Activated naive CD4-positive, alpha-beta T cell treated with anti-CD3 and anti-CD28 coated beads, Interleukin-2, amount 50 U/mL, for 16 hours (primary cell): ENCODE results near the gene PTPRN2.
"Not testable (repeated sequence)": the region's sequence is repeated elsewhere in the genome, so short reads cannot be mapped to it uniquely, and the experiment has no call there.

Experiments used
- DNase-seq: peaks from one replicate; pipeline ENCODE4 v3.0.0-alpha.2; 2020

PTPRN2 gene

GRCh38 chr7:158289231-158289630, 298.4 kb downstream of the PTPRN2 start:
- DNase-seq: no peak

DNA sequence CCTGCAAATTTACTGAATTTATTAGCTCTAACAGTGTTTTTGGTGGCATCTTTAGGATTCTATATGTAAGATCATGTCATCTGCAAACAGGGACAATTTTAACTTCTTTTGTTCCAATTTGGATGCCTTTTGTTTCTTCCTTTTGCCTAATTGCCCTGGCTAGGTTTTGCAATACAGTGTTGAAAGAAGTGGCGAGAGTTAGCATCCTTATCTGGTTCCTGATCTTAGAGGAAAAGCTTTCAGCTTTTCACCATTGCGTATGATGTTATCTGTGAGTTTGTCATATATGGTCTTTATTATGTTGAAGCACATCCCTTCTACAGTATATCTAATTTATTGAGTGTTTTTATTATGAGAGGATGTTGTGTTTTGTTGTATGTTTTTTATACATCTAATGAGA, 301.4 kb downstream of the PTPRN2 start:
- no peak for DNase-seq

DNA sequence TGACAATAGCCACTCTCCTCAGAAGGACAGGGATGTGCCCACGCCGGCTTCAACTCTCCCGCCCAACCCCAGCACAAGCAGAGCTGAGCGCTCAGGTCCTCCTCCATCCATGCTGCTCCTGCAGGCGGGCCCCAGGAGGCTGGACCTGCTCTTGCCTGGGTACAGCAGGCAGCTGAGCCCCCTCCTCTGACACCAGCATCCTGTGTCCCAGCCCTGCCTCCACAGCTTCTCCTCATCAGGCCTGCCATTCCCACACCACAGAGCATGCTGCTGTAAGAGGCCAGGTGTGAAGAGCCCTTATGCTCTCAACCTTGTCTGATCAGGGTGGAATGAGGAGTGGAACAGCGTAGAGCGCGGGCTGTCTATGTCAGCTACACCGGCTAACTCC, 302.2 kb downstream of the PTPRN2 start:
- no peak for DNase-seq

DNA sequence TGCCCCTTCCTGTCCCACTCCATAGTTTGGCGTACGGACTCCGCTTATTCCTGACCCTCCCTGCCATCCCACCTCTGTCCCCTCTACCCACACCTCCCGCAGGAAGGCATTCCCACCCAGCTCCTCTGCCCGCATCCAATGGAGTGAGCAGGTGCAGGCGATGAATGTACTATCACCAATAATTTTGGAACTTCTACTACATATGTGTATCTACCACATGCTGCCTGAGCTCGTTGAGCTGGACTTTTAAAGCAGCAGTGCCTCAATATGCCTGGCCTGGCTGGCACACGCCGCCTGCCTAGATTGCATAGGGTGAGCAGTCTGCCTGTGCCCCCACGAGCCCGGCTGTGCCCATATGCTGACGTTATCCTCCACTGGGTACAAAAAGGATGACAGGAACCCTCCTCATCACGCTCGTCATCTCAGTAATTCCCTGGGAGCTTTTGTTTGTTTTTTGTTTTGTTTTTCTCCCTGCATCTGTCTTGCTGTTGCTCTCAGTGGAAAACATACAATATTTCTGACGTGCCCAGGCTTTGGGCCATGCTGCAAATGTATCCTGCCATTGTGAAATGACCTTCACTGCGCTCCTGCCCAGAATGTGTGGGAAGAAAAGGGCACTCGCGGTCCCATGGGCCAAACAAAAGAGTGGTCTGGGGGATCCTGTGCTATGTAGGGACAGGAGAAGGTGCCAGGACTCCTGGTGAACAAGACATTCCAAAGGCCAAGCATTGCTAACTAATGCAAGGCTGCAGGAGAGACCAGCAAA, 302.8 kb downstream of the PTPRN2 start:
- DNase-seq: no peak

GRCh38 chr7:158284121-158284520, 303.5 kb downstream of the PTPRN2 start:
- no peak for DNase-seq

GRCh38 chr7:158283016-158283974, 304.3 kb downstream of the PTPRN2 start:
- no peak for DNase-seq

DNA sequence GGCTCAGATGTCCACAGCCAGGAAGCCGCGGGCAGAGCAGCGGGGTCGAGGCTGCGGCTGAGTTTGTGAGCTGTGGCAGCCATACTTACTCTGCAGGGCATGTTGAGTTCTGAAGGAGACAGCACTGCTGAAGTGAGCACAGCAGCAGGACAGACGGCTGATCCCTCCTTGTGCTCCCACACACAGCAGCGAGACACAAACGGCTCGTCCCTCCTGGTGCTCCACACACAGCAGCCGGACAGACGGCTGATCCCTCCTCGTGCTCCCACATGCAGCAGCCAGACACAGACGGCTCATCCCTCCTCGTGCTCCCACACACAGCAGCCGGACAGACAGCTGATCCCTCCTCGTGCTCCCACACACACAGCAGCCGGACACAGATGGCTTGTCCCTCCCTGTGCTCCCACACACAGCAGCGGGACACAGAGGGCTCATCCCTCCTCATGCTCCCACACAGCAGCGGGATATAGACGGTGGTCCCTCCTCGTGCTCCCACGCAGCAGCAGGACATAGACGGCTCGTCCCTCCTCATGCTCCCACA, 305.1 kb downstream of the PTPRN2 start:
- DNase-seq: no peak

- DNase-seq: no peak
These were observed 306.2 kb downstream of the PTPRN2 start for GRCh38 chr7:158281441-158281840.

DNA sequence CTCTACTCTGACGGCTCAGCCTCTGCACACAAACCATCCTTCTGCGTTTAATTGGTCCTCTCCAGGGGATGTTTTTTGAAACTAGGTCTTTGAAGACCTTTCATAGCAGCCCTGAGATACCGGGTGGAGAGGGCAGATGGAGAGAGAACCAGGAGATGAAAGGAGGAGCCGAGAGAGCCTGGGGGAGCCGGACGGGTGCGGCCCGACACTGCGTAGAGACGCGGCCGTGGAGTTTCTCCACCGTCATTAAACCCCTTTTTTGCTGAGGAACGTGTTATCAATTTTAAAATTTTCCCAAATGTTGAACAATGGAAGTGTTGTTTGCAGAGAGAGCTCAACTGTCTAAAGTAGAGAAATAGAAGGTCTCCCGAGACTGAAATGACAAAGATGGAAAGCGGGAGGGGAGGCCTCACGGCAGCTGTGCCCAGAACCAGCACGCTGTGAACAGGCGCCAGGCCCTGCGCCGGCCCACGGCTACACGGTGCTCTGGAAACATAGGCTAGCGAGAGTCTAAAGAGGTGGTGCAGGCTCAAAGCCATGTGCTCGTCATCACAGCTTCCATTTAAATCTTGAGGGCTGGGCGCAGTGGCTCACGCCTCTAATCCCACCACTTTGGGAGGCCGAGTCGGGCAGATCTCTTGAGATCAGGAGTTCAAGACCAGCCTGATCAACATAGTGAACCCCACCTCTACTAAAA, 307.0 kb downstream of the PTPRN2 start:
- DNase-seq: no peak

- no peak for DNase-seq
These were observed 307.8 kb downstream of the PTPRN2 start for GRCh38 chr7:158279539-158280447.

DNA sequence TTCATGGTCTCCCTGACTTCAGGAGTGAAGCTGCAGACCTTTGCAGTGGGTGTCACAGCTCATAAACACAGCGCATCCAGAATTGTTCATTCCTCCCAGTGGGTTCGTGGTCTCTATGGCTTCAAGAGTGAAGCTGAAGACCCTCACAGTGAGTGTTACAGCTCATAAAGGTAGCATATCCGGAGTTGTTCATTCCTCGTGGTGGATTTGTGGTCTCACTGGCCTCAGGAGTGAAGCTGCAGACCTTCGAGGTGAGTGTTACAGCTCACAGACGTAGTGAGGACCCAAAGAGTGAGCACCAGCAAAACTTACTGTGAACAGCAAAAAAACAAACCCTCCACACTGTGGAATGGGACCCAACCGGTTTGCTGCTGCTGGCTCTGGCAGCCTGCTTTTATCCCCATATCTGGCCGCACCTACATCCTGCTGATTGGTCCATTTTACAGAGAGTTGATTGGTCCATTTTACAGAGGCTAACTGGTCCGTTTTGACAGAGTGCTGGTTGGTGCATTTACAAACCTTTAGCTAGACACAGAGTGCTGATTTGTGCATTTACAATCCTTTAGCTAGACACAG, 308.8 kb downstream of the PTPRN2 start:
- no peak for DNase-seq

- DNase-seq: no peak
These were observed 310.1 kb downstream of the PTPRN2 start for GRCh38 chr7:158277219-158278141.

GRCh38 chr7:158276414-158277218, 311.0 kb downstream of the PTPRN2 start:
- DNase-seq: no peak

DNA sequence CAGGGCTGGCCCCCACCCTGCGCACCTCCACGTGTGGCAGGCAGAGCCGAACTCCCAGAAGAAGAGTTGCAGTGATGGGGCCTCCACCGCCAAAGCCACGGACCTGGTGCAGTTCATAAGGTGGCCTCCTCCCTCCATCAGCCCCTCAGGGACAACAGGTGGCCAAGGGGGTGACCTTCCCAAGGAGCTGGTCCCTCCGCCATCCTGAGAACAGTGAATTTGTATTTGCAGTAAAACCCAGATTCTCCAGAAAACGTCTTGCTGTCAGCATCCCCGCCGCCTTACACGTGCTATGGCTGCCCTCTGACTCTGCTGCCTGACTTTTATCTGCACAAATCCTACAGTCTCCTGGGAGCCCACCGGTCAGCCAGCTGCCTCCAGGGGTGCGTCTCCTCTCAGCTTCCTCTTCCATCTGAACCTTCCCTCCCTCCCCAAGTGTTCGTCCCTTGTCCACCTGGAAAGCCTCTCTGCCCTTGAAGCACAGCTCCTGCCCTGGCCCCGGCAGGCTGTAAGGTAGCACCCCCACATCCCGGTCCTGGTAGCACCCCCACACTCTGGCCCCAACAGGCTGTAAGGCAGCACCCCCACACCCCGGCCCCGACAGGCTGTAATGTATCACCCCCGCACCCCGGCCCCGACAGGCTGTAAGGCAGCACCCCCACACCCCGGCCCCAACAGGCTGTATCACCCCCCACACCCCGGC, 311.8 kb downstream of the PTPRN2 start:
- DNase-seq: no peak

- no peak for DNase-seq
These were observed 312.6 kb downstream of the PTPRN2 start for GRCh38 chr7:158274996-158275395.

- DNase-seq: no peak
These were observed 313.2 kb downstream of the PTPRN2 start for GRCh38 chr7:158274404-158274811.

DNA sequence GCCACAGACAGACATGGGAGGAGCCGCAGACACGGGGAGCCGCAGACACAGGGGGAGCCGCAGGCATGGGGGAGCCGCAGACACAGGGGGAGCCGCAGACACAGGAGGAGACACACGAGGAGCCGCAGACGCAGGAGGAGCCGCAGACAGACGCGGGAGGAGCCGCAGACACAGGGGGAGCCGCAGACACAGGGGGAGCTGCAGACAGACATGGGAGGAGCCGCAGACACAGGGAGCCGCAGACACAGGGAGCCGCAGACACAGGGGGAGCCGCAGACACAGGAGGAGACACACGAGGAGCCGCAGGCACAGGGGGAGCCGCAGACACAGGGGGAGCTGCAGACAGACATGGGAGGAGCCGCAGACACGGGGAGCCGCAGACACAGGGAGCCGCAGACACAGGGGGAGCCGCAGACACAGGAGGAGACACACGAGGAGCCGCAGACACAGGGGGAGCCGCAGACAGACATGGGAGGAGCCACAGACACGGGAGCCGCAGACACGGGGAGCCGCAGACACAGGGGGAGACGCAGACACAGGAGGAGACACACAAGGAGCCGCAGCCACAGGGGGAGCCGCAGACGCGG, 313.8 kb downstream of the PTPRN2 start:
- not testable (repeated sequence) for DNase-seq

DNA sequence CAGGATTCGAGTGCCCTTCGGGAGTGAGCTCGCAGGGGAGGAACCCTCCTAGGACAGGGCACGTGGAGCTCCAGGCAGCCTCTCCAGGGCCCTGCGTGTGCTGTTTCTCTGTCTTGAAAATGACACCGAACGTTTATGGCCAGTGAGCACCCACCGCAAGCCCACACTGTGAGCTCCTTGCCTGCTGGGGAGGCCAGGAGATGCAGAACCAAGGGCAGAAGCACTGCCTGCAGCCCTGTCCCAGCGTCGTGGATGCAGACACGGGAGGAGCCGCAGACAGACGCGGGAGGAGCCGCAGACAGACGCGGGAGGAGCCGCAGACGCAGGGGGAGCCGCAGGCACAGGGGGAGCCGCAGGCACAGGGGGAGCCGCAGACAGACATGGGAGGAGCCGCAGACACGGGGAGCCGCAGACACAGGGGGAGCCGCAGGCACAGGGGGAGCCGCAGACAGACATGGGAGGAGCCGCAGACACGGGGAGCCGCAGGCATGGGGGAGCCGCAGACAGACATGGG, 314.4 kb downstream of the PTPRN2 start:
- no peak for DNase-seq
